Breast epithelium (tissue), 3 donors: ENCODE results near the gene FXYD4.

ENCODE experiments used
- CTCF ChIP-seq, 3 donors: fragments of 450-650 bp; IDR thresholded peaks; one replicate each; pipeline ENCODE4 v1.5.1; 2016 to 2017; ENCODE audit warnings: antibody characterized with exemption in 3 of 3, mild to moderate bottlenecking in 3 of 3, moderate library complexity in 3 of 3
- POLR2A ChIP-seq: fragments of 450-650 bp; IDR thresholded peaks from one replicate; pipeline ENCODE4 v1.6.1; 2016; ENCODE audit warnings: antibody characterized with exemption, mild to moderate bottlenecking, moderate library complexity

- TF ChIP-seq CTCF (IDR thresholded peaks at IDR 0.05) (no peak), POLR2A (no peak)
Observed at GRCh38 chr10:43390333-43390732, 18.9 kb downstream of the FXYD4 start.
